K562 (cell line): ENCODE data around the gene POU3F1. TPM values are rescaled to one million over a fixed set of nuclear protein-coding genes. Genes with fewer than 3 reads are reported as not detected.
A peak's percentile ranks its signal among the peaks of the same experiment; 100 is the strongest.

Source experiments
- ATAC-seq: fragments of 200-7000 bp; cut with Tn5 transposase; 3 replicates; pipeline ENCODE4 v1.9.1; 2020; ENCODE audit warnings: moderate library complexity
- BruUV-seq: library from RNA; stranded (reverse); fragments of 400-500 nt; replicated peaks from 2 replicates; lab custom pipeline; 2021; lab: Mats Ljungman, UMichigan
- CTCF ChIA-PET: fragments of 300-600 bp; formaldehyde crosslinking; extraction: SDS; loops from one replicate; lab custom pipeline; 2021; ENCODE audit warnings: low intra/inter-chr PET ratio; lab: Yijun Ruan, JAX
- POLR2A ChIA-PET: fragments of 300-600, 350-650 bp; sonication (Branson Sonifier 250); formaldehyde crosslinking; extraction: SDS; loops from one replicate; lab custom pipeline; 2021; ENCODE audit warnings: antibody characterized with exemption, inconsistent platforms; lab: Yijun Ruan, JAX
- DNase-seq, 4 experiments: peaks; one replicate each; pipeline versions ENCODE4 v3.0.0 to v3.0.0-alpha.2; 2011 to 2018; ENCODE audit warnings: low spot score in 3 of 4, mixed read lengths in 3 of 4; ENCODE audit errors: extremely low read depth in 1 of 4
- FAIRE-seq: peaks from 2 replicates; lab custom pipeline; 2011; peaks lifted over from hg19 to GRCh38; lab: Jason Lieb, UNC
- H2AFZ ChIP-seq: 2 replicates; pipeline ENCODE4 v1.6.0; 2011; ENCODE audit warnings: low read depth, low read length, control low read depth, inconsistent platforms
- H3K27ac ChIP-seq: fragments of 200-600 bp; 3 replicates; pipeline ENCODE4 v1.8.0; 2011; ENCODE audit warnings: low read depth, mild to moderate bottlenecking, control low read depth, inconsistent platforms, low read length, moderate library complexity, mixed read lengths; ENCODE audit errors: extremely low read depth
- H3K27me3 ChIP-seq, 2 experiments: fragments of 300-600 bp in 1 of 2; 2 replicates in 1 of 2; 3 replicates in 1 of 2; pipeline versions ENCODE4 v1.6.0 to v1.8.0; 2011; ENCODE audit warnings: inconsistent platforms in 2 of 2, low read length in 2 of 2, mild to moderate bottlenecking in 1 of 2, mixed read lengths in 1 of 2, moderate library complexity in 1 of 2; ENCODE audit not compliant: control insufficient read depth in 2 of 2, insufficient read depth in 2 of 2
- H3K36me3 ChIP-seq: fragments of 300-600 bp; 3 replicates; pipeline ENCODE4 v1.8.0; 2011; ENCODE audit warnings: mild to moderate bottlenecking, low read length, inconsistent platforms; ENCODE audit not compliant: control insufficient read depth, insufficient read depth
- H3K4me1 ChIP-seq, 2 experiments: fragments of 200-600 bp in 1 of 2; replicated peaks in 1 of 2; 2 replicates in 1 of 2; 3 replicates in 1 of 2; pipeline versions ENCODE4 v1.5.1 to v1.8.0; 2011; ENCODE audit warnings: inconsistent platforms in 2 of 2, low read length in 2 of 2, mild to moderate bottlenecking in 1 of 2, mixed read lengths in 1 of 2, moderate library complexity in 1 of 2; ENCODE audit not compliant: control insufficient read depth in 2 of 2, insufficient read depth in 2 of 2
- H3K4me2 ChIP-seq: 2 replicates; pipeline ENCODE4 v1.6.1; 2011; ENCODE audit warnings: low read length, control low read depth, inconsistent platforms, mixed read lengths; ENCODE audit not compliant: insufficient read depth
- H3K4me3 ChIP-seq: fragments of 200-600 bp; sonication (generic), shearing (Covaris generic); 2 replicates; pipeline ENCODE4 v1.5.1; 2016; ENCODE audit warnings: control low read depth, inconsistent platforms
- H3K79me2 ChIP-seq: fragments of 200-600 bp; 3 replicates; pipeline ENCODE4 v1.8.0; 2011; ENCODE audit warnings: low read length, inconsistent platforms; ENCODE audit not compliant: control insufficient read depth, insufficient read depth
- H3K9ac ChIP-seq, 2 experiments: 2 replicates each; pipeline versions ENCODE4 v1.6.0 to v1.6.1; 2011; ENCODE audit warnings: low read depth in 2 of 2, low read length in 2 of 2, control low read depth in 1 of 2, inconsistent platforms in 1 of 2, mild to moderate bottlenecking in 1 of 2, mixed read lengths in 1 of 2; ENCODE audit not compliant: insufficient read depth in 1 of 2
- H3K9me1 ChIP-seq: one replicate; pipeline ENCODE4 v1.6.0; 2011; ENCODE audit warnings: inconsistent platforms, mild to moderate bottlenecking, low read length, moderate library complexity; ENCODE audit not compliant: control insufficient read depth, insufficient read depth
- H3K9me3 ChIP-seq: replicated peaks from 2 replicates; pipeline ENCODE4 v1.5.1; 2011; ENCODE audit warnings: low read depth, low read length, inconsistent platforms; ENCODE audit not compliant: control insufficient read depth, insufficient read depth
- H4K20me1 ChIP-seq: replicated peaks from 2 replicates; pipeline ENCODE4 v1.6.1; 2011; ENCODE audit warnings: low read length, inconsistent platforms, mixed read lengths; ENCODE audit not compliant: control insufficient read depth, insufficient read depth
- BACH1 ChIP-seq: fragments of 200-800 bp; sonication (Bioruptor generic); IDR thresholded peaks from 2 replicates; pipeline ENCODE4 v1.6.1; 2016; ENCODE audit warnings: missing genetic modification characterization, missing compliant biosample characterization
- CBFA2T2 ChIP-seq: fragments of 450-650 bp; conservative IDR thresholded peaks from 2 replicates; pipeline ENCODE4 v1.6.1; 2017; ENCODE audit warnings: mild to moderate bottlenecking
- CBFA2T3 ChIP-seq: fragments of 450-650 bp; IDR thresholded peaks from 2 replicates; pipeline ENCODE4 v1.6.1; 2017
- CC2D1A ChIP-seq: fragments of 450-650 bp; IDR thresholded peaks from 2 replicates; pipeline ENCODE4 v1.6.1; 2017; ENCODE audit warnings: mild to moderate bottlenecking
- MAFF ChIP-seq: IDR thresholded peaks from 2 replicates; pipeline ENCODE4 v1.6.1; 2012; ENCODE audit warnings: low read length, improper control_type of control experiment
- MAFG ChIP-seq: fragments of 450-650 bp; conservative IDR thresholded peaks from 2 replicates; pipeline ENCODE4 v1.6.1; 2016; ENCODE audit warnings: missing genetic modification characterization, missing compliant biosample characterization
- MAFK ChIP-seq: IDR thresholded peaks from 2 replicates; pipeline ENCODE4 v1.6.1; 2011; ENCODE audit warnings: low read length, improper control_type of control experiment
- PHF21A ChIP-seq: fragments of 450-650 bp; IDR thresholded peaks from 2 replicates; pipeline ENCODE4 v1.6.1; 2017; ENCODE audit warnings: low read depth, borderline replicate concordance
- POLR2G ChIP-seq: fragments of 200-400 bp; formaldehyde crosslinking; IDR thresholded peaks from 2 replicates; pipeline ENCODE4 v1.6.1; 2017; ENCODE audit warnings: low read depth, mild to moderate bottlenecking, antibody characterized with exemption, low read length, moderate library complexity
- RCOR1 ChIP-seq, 2 experiments: IDR thresholded peaks; 2 replicates each; pipeline ENCODE4 v1.6.1; 2012; ENCODE audit warnings: low read depth in 2 of 2, low read length in 2 of 2, borderline replicate concordance in 1 of 2, improper control_type of control experiment in 1 of 2
- ZBTB7A ChIP-seq: IDR thresholded peaks from 2 replicates; pipeline ENCODE4 v1.6.1; 2011; ENCODE audit warnings: low read depth, mild to moderate bottlenecking, low read length, moderate library complexity, borderline replicate concordance; ENCODE audit not compliant: control insufficient read depth
- WGBS: fragments of 100-300 bp; shearing (Covaris generic); methylation state at CpG from one replicate; pipeline ENCODE4 v1.1.6; 2016; ENCODE audit warnings: low coverage, mixed read lengths; ENCODE audit not compliant: insufficient coverage; ENCODE audit errors: missing lambda C conversion rate; 5-methylcytosine and 5-hydroxymethylcytosine counted together
- in situ Hi-C: fragments of 300-500 bp; cut with MboI; formaldehyde crosslinking; loops from 4 replicates; pipeline ENCODE4 v1.15.0; 2018; ENCODE audit warnings: inconsistent platforms, mixed read lengths
- intact Hi-C: fragments of 100-400 bp; cut with micrococcal nuclease; formaldehyde crosslinking; loops from 2 replicates; pipeline ENCODE4 v1.14.2; 2022
- polyA plus RNA-seq, 8 experiments: library from polyadenylated mRNA; depleted of rRNA in 4 of 8; stranded (reverse) in 5 of 8; unstranded in 3 of 8; fragments of >200 nt; fragmentation: Nextera tagmentation in 2 of 8; fragmentation: Illumina TruSeq in 1 of 8; extraction: Ambion mirVana in 2 of 8; extraction: Trizol in 1 of 8; gene quantifications; 2 replicates each; pipeline versions ENCODE4 v1.2.1 to v1.2.3, GENCODE V29; 2011 to 2014; ENCODE audit warnings: inconsistent platforms in 1 of 8, missing spikeins in 1 of 8
- total RNA-seq, 7 experiments: library from RNA; depleted of rRNA in 6 of 7; stranded (reverse); fragments of >200 nt in 6 of 7; fragmentation: Illumina TruSeq in 2 of 7; extraction: Trizol in 2 of 7; gene quantifications; 2 replicates each; pipeline versions ENCODE4 v1.2.1 to v1.2.3, GENCODE V29; 2011 to 2021; ENCODE audit warnings: low replicate concordance in 1 of 7
- TF ChIP-seq, protein P1 (sequence below): fragments of 150-350 bp; IDR thresholded peaks from 2 replicates; pipeline ENCODE4 v1.6.1; 2014; ENCODE audit warnings: low read depth, mild to moderate bottlenecking, low read length, borderline replicate concordance
- TF ChIP-seq, protein P2 (sequence below): sonication (generic); formaldehyde crosslinking; IDR thresholded peaks from 2 replicates; pipeline ENCODE4 v1.8.1; 2023; ENCODE audit warnings: mild to moderate bottlenecking, missing genetic modification reagents, moderate library complexity
- TF ChIP-seq, protein P3 (sequence below), 2 experiments: IDR thresholded peaks; 2 replicates each; pipeline ENCODE4 v1.6.1; 2011; ENCODE audit warnings: borderline replicate concordance in 1 of 2, control low read depth in 1 of 2, low read depth in 1 of 2, low read length in 1 of 2, mild to moderate bottlenecking in 1 of 2, mixed read lengths in 1 of 2, moderate library complexity in 1 of 2; ENCODE audit not compliant: insufficient read depth in 1 of 2, insufficient read length in 1 of 2, poor library complexity in 1 of 2, severe bottlenecking in 1 of 2; ENCODE audit errors: extremely low read depth in 1 of 2

The POU3F1 gene
- total and polyA plus RNA-seq, 9 of the 15 experiments (the other 6 are each of a cell fraction or from before 2014, with no cell fraction given): 0.09 TPM; not detected in 8

DNA sequence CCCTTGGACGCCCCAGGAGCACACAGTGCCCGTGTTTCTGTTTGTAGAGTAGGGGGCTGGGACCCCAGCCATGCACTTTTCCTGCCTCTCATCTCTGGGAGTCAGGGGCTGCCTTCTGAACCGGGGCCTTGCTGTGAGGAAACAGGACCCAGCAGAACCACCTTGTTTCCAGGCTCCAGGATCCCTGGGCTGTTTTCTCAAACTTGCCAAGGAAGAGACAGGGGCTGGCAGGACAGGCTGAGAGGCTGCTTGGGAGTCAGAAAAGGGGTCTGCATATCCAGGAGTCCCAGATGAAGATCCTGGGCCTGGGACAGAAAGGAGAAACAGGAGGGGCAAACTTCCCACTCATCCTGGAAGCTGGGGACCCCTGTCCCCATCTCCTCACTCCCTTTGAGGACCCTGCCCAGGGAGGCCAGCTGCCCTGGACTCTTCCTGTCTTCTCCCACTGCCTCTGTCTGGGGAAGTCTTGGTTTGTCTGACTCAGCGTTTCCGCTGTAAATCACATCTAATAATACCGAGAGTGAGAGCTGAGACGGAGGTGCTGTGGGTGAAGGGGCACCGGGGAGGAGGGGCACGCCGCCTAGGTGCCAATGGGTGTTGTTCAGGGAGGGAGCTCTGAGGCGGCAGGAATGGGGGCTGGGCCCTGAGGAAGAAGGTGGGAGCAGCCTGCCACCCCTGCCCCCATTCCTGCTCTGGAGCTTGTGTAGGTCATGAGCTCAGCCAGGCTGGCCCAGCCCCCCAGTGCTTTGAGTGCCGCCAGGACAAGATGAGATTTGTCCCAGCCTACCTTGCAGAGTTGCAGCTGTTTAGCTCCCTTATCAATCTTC, 16.7 kb downstream of the POU3F1 start:
- H3K79me2 ChIP-seq: no peaks in the 10 kb centered on the region
- in situ Hi-C loops (loop anchor here (25.0 kb wide), 1 partner anchor 557 kb away; no protein-coding TSS in a partner anchor), intact Hi-C loops (loop anchor here (10.0 kb wide), 1 partner anchor 475 kb away; no protein-coding TSS in a partner anchor)
- BruUV-seq: no TSS peak
- peaks cover 21% of the 10 kb centered on the region for H4K20me1 ChIP-seq
- no peaks in the 10 kb centered on the region for H3K9me3 ChIP-seq
- no peak overlapping the region for H2AFZ ChIP-seq
- no peak overlapping the region for H3K27ac ChIP-seq
- DNase-seq (peak in 2 of 4 experiments; percentile 39 to 44), ATAC-seq (no peak), FAIRE-seq (peak; percentile 70)
- H3K4me3 ChIP-seq: no peak overlapping the region
- 20% methylated on average over 9 of the region's 12 CpGs for WGBS
- ChIA-PET POLR2A (interaction anchor here (0.6 to 4.0 kb wide), 17 partner anchors 7 to 1087 kb away, joined by 3 to 43 read pairs (median 4); partner anchors contain the start of gene UTP11), CTCF (no interaction called here)
- no peaks in the 10 kb centered on the region for H3K27me3 ChIP-seq
- H3K9ac ChIP-seq: peak overlapping the region in 1 of 2 experiments; percentile 0; a peak in 2 of 4 replicates
- H3K9me1 ChIP-seq: no peaks in the 10 kb centered on the region
- H3K4me1 ChIP-seq: peaks cover 10 to 37% of the 10 kb centered on the region in 2 experiments; a peak in 4 of 5 replicates
- no peak overlapping the region for H3K4me2 ChIP-seq
- peaks cover 28% of the 10 kb centered on the region for H3K36me3 ChIP-seq
- TF ChIP-seq, protein P1, sequence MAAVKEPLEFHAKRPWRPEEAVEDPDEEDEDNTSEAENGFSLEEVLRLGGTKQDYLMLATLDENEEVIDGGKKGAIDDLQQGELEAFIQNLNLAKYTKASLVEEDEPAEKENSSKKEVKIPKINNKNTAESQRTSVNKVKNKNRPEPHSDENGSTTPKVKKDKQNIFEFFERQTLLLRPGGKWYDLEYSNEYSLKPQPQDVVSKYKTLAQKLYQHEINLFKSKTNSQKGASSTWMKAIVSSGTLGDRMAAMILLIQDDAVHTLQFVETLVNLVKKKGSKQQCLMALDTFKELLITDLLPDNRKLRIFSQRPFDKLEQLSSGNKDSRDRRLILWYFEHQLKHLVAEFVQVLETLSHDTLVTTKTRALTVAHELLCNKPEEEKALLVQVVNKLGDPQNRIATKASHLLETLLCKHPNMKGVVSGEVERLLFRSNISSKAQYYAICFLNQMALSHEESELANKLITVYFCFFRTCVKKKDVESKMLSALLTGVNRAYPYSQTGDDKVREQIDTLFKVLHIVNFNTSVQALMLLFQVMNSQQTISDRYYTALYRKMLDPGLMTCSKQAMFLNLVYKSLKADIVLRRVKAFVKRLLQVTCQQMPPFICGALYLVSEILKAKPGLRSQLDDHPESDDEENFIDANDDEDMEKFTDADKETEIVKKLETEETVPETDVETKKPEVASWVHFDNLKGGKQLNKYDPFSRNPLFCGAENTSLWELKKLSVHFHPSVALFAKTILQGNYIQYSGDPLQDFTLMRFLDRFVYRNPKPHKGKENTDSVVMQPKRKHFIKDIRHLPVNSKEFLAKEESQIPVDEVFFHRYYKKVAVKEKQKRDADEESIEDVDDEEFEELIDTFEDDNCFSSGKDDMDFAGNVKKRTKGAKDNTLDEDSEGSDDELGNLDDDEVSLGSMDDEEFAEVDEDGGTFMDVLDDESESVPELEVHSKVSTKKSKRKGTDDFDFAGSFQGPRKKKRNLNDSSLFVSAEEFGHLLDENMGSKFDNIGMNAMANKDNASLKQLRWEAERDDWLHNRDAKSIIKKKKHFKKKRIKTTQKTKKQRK: no peak
- peak; percentile 83 for TF ChIP-seq MAFG
- peak; percentile 24; the same call in 1 of the 2 replicates for TF ChIP-seq BACH1 (tag)
- TF ChIP-seq MAFF: peak; percentile 72
- peak; percentile 12; the same call in 1 of the 2 replicates for TF ChIP-seq ZBTB7A
- peak; percentile 83 for TF ChIP-seq MAFK
- TF ChIP-seq CC2D1A: no peak
- 0 out of 2 replicates have a peak, but pooled peaks have one; percentile 36 for TF ChIP-seq POLR2G
- TF ChIP-seq, protein P2, sequence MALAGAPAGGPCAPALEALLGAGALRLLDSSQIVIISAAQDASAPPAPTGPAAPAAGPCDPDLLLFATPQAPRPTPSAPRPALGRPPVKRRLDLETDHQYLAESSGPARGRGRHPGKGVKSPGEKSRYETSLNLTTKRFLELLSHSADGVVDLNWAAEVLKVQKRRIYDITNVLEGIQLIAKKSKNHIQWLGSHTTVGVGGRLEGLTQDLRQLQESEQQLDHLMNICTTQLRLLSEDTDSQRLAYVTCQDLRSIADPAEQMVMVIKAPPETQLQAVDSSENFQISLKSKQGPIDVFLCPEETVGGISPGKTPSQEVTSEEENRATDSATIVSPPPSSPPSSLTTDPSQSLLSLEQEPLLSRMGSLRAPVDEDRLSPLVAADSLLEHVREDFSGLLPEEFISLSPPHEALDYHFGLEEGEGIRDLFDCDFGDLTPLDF (CRISPR knock-in tag): no peak
- 0 out of 2 replicates have a peak, but pooled peaks have one; percentile 15 for TF ChIP-seq CBFA2T2
- 0 out of 4 replicates have a peak, but pooled peaks of 1 of the 2 experiments have one; percentile 3 for TF ChIP-seq RCOR1 (IDR thresholded peaks at IDR 0.05; ENCODE audit: borderline replicate concordance in 1 of 2, low read depth in 2 of 2, low read length in 2 of 2)
- peak; percentile 39 for TF ChIP-seq CBFA2T3
- TF ChIP-seq, protein P3, sequence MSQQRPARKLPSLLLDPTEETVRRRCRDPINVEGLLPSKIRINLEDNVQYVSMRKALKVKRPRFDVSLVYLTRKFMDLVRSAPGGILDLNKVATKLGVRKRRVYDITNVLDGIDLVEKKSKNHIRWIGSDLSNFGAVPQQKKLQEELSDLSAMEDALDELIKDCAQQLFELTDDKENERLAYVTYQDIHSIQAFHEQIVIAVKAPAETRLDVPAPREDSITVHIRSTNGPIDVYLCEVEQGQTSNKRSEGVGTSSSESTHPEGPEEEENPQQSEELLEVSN (IDR thresholded peaks at IDR 0.05; ENCODE audit: borderline replicate concordance in 1 of 2, extremely low read depth in 1 of 2, insufficient read depth in 1 of 2, insufficient read length in 1 of 2, low read depth in 1 of 2, low read length in 1 of 2, poor library complexity in 1 of 2, severe bottlenecking in 1 of 2): no peak
- peak; percentile 41; the same call in 1 of the 2 replicates for TF ChIP-seq PHF21A
